HG02571 (cell line): ENCODE measurements around the gene SLC26A4.

Source experiments
- ATAC-seq: cut with Tn5 transposase; IDR thresholded peaks from one replicate; pipeline ENCODE4 v1.9.1; 2021; ENCODE audit warnings: mild to moderate bottlenecking, moderate library complexity; ENCODE audit not compliant: unreplicated experiment

The SLC26A4 gene

GRCh38 chr7:107693396-107693795, 32.8 kb downstream of the SLC26A4 start:
- ATAC-seq: no peak

GRCh38 chr7:107694386-107694785, 33.8 kb downstream of the SLC26A4 start:
- ATAC-seq: no peak

GRCh38 chr7:107696330-107696946, 35.8 kb downstream of the SLC26A4 start:
- ATAC-seq: no peak

GRCh38 chr7:107697321-107698049, 36.9 kb downstream of the SLC26A4 start:
- ATAC-seq: no peak

- ATAC-seq: no peak
These were observed 39.9 kb downstream of the SLC26A4 start for GRCh38 chr7:107700570-107700969.

- ATAC-seq: no peak
These were observed 40.6 kb downstream of the SLC26A4 start for GRCh38 chr7:107701191-107701590.

GRCh38 chr7:107703219-107703618, 42.6 kb downstream of the SLC26A4 start:
- ATAC-seq: no peak

- no peak for ATAC-seq
These were observed 43.2 kb downstream of the SLC26A4 start for GRCh38 chr7:107703872-107704271.

- no peak for ATAC-seq
These were observed 48.3 kb downstream of the SLC26A4 start for GRCh38 chr7:107708956-107709355.

- no peak for ATAC-seq
These were observed 50.7 kb downstream of the SLC26A4 start for GRCh38 chr7:107711301-107711700.

- ATAC-seq: no peak
These were observed 51.4 kb downstream of the SLC26A4 start for GRCh38 chr7:107712025-107712424.

GRCh38 chr7:107712896-107713295, 52.3 kb downstream of the SLC26A4 start:
- ATAC-seq: no peak

GRCh38 chr7:107715531-107715930, 54.9 kb downstream of the SLC26A4 start:
- ATAC-seq: no peak

GRCh38 chr7:107718456-107719193, 58.0 kb downstream of the SLC26A4 start:
- ATAC-seq: no peak

GRCh38 chr7:107721286-107721685, 60.7 kb downstream of the SLC26A4 start:
- ATAC-seq: no peak

- ATAC-seq: no peak
These were observed 62.6 kb downstream of the SLC26A4 start for GRCh38 chr7:107723255-107723654.

- ATAC-seq: no peak
These were observed 64.6 kb downstream of the SLC26A4 start for GRCh38 chr7:107725138-107725740.

GRCh38 chr7:107726356-107727130, 65.9 kb downstream of the SLC26A4 start:
- ATAC-seq: no peak

GRCh38 chr7:107728276-107728675, 67.6 kb downstream of the SLC26A4 start:
- no peak for ATAC-seq

GRCh38 chr7:107742678-107743566, 82.3 kb downstream of the SLC26A4 start:
- peak; percentile 21 for ATAC-seq
